NCI-H1048 (cell line): ENCODE measurements around the gene IGF2.

Experiments used
- DNase-seq: peaks from one replicate; lab custom pipeline; 2025; lab: John Stamatoyannopoulos, UW

The IGF2 gene

DNA sequence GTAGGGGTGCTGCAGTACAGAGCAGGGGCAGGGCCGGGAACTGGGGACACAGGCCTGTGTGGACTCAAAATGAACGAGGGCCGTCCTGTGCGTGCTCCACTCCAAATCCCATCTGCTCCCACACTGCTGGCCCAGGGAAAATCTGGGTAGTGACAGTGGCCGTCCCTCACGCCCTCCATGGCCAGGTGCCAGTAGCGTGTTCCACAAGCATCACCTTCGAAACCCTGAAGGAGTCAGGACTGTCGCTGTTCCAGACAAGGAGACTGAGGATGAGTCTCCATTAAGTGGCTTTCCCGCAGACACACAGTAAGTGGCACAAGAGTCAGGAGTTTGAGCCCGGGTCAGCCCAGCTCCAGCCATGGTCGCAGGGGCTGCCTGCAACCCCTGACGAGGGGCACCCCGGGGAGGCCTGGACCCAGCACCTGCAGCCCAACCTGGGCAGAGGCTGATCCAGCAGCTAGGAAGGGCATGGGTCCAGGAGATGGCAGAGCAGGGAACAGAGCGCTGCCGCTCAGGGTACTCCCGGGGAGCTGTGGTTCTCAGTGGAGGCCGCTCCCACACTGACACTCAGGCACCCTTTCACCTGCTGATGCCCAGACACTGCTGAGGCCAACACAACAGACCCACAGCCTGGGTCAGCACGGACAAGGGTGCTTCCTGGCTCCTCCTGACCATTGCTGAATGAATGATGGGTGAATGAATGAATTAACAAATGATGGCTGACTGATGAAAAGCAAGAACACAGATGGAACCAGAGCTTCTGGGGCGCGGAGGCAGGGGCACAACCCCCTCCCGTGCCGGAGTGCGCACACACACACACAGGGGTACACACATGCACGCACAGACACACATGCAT lies 35.3 kb downstream of the IGF2 start:
- DNase-seq: no peak

DNA sequence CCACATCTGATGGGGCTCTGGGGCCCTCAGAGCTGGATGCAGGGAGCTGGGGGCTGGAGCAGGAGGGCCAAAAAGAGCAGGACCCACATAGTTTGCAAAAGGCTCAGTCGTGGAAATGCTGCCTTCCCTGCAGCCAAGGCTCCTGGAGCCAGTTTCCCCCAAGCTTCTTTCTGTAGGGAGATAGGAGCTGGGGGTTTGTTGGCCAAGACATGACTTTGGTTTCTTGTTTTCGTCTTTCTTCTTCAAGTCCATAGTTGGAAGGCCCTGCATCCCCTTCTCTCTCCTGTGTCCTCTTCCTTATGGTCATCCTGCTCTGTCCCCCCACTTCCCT lies 36.3 kb downstream of the IGF2 start:
- DNase-seq: no peak

GRCh38 chr11:2102132-2102882 lies 36.9 kb downstream of the IGF2 start:
- DNase-seq: no peak

DNA sequence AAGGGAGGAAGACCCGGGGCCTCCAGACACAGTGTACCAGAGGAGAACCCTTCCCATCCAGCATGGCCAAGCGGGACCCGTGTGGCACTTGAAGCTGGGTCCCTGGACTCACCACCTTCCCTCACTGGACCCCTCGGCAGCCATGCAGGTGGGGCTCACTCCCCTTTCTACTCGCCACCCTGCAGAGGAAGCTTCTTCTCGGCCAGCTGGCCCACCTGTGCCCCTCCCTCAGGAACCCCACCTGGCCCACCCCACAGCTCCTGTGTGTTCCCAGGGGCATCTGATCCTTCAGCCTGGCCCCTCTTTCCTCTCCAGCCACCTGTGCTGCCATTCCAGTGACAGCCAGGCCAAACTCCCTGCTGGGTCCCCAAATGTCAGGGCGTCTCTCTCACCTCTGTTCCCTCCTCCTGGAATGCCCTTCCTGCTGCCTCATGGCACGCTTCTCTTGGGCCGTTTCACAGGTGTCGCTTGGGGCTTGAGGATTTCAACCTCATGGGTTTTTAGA lies 38.0 kb downstream of the IGF2 start:
- DNase-seq: no peak

DNA sequence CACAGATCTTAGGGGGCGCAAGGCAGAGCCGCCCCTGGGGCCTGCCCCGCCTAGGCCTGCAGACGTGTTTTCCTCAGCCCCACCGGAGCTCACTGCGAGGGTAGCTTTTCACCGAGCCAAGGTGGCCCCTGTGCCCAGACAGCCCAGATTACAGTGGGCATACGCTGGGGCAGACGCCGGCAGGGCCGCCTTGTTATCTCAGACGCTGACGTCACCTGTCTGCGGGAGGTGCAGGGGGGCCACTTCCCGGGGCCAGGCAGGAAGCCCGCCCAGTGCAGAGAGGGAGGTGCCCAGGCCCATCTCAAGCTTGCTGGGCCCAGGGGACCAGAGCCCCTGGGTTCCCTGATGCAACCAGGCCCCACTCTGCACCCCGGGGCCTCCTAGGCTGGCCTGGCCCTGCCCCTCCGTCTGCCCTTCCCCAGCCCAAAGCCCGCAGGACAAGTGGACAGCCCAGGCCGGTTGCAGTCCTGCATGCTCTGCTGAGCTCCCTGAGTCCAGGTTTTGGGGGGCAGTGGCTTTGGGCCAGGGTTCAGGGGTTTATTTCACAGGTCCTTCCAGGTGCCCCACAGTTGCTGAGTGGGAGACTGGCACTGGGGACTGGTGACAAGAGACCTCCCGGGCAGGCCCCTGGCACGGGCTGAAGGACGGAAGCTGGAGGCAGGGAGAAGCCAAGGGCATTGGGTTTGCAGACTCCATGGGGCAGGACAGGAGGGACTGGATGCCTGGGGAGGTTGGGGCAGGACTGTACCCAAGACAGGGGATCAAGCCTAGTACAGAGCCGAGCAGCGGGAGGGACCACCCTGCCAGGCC lies 38.6 kb downstream of the IGF2 start:
- DNase-seq: no peak

DNA sequence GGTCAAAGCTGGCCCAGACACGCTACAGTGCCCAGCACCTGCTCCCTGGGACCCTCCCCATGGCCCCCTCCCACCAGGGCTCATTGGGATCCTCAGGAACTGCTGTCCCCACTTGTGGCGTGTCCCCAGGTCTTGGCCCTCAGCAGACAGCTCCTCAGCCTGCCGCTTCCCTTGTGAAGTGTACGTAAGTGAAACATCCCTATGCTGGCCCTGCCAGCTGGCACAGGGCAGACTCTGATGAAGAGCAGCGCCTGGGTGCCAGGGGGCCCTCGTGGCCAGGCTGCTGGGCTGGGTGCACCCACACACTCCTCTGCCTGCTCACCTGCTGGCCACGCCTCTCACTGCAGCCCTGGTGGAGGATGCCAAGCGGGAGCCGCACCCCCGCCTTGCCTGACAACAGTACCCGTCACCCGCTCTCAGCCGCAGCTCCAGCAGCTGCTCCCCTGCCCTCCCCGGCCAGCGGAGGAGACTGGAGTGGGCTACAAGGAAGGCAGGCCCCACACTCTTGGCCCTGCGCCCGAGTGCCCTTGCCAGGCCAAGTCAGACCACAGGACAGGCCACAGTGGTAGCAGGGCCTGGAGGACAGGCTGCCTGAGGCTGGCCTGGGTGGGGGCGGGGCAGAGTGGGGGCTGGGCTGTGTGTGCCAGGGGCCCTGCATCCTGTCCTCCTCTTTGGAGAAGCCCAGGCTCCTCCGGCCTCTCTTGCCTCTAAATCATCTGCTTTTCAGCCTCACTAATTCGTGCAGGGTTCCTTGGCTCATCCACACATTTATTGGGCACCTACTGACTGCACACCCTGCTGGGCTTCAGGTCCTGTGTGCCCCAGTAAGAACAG lies 39.5 kb downstream of the IGF2 start:
- no peak for DNase-seq

GRCh38 chr11:2098691-2099515 lies 40.3 kb downstream of the IGF2 start:
- DNase-seq: no peak

DNA sequence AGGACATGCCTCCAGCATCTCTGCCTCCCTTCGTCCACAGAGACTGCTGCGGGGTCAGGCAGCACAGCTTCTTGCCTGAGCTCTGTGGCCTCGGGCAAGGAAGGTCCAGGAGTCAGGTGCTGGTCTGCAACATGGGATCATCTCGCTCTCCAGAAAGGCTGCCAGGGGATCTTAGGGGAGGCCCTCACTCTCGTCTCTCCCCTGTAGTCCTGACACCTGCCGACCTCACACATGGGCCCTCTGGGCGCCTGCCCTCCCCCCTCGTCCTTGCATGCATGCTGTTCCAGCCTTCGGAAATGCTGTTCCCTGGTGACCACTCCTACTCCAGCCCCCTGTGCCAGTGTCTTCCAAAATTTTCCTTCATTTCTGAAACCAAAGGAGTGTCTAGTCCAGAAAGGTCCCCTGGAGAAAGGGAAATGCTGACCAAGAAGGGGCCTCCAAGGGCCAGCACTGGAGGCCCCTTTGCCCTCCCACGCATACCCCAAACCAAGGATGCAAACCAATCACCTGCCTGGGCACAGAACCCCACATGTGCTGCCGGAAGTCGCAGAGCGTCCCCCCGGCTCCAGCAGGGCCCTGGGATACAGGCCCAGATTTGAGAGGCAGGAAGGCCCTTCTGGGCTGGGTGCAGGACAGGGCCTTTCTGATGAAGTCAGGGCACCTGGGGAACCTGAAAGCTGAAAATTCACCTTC lies 41.0 kb downstream of the IGF2 start:
- no peak for DNase-seq

DNA sequence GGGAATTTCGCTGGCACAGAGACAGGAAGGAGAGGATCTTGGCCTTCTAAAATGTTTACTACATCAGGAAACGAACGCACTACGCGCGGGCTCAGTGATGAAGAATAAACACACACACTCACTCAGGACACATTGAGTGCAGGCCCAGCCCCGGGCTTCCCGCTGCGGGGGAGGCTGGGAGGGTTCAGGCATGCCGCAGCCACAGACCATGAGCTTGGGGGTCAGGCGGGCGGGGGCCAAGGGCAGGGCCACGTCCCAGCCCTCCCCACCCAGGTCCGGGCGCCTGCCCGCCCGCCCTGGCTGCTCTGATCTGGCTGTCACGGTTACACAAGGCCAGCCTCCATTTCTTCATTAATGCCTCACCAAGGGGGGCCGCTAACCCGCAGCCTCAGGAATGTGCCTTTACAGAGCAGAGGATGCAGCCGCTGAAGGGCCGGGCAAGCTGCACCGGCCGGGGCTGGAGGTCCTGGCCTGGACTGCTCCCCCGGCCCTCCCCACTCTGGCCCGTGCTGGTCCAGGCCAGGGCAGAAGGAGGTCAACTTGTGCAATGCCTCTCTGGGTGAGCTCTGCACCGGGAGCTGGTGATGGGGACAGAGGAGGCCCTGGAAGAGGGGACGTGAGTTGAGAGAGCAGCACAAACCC lies 41.7 kb downstream of the IGF2 start:
- DNase-seq: no peak

DNA sequence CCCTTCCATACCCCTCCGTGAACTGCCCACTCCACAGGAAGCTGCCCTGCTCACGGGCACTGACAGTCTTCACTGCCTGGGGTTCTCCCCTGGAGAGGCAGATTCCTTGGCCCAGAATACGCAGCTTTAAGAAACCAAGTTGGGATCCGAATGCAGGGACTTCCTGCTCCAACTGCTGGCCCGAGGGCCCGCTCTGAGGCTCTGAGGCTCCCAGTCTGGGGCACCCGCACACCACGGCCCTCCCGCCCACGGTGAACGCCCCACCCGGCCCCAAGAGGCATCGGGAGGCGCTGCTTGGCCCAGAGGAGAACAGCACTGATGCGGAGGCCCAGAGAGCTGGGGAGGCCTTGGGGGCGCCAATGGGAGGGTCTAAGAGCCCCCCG lies 42.3 kb downstream of the IGF2 start:
- no peak for DNase-seq

- DNase-seq: no peak
These were observed 42.9 kb downstream of the IGF2 start for GRCh38 chr11:2096011-2096918.

DNA sequence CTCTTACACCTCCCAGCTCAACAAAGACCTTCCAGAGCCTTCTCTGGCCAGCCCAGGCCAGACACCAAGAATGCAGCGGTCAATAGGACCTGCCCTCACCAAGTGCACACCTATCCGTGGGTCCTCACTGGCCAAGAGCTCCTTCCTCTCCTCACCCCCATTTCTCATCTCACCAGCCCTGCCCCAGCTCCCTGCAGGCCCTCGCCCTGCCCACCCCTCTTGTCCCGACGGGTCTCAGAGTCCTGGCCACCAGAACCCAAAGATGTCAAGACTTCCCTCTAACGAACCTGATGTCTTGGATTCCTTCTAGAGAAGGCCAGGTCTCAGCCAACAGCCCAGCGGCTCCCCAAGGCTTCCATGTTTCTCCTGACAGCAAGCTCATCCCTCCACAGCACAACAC lies 43.6 kb downstream of the IGF2 start:
- no peak for DNase-seq

GRCh38 chr11:2095198-2095520 lies 44.0 kb downstream of the IGF2 start:
- no peak for DNase-seq

DNA sequence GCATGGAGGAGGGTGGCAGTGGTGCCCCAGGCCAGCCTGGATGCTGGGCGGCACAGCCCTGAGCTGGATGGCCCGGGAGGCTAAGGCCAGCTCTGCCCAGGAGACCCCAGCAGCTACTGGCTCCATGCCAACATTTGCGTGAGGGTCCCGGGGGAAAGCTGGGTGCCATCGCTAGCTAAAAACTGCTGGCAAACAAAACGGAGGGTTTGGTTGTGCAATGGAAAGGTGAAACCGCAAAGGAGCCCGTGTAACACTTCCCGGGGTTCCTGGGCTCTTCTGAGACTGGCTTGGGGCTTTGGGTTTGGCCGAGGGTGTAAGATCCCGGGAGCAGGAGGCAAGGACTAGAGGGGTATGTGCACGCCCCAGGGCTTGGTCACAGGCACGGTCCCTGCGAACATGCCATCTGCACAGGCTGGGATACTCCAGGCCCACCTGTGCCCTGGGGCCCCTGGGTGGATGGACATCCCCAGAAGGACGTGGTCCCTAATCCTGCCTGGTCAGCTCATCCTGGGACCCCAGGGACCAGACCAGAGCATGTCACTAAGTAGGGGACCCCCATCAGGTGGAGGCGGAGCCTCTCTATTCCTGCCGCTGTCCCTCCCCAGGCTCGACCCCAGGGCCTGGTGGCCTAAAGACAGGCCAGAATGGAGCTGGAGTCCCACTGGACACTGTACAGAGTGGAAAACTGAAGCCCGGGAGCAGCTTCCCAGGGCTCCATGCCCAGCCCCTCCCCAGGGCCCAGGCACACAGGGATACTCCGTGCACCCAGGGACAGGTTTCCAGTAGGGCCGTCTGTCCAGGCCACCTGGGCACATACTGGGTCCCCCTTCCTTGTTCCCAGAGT lies 44.6 kb downstream of the IGF2 start:
- DNase-seq: no peak

DNA sequence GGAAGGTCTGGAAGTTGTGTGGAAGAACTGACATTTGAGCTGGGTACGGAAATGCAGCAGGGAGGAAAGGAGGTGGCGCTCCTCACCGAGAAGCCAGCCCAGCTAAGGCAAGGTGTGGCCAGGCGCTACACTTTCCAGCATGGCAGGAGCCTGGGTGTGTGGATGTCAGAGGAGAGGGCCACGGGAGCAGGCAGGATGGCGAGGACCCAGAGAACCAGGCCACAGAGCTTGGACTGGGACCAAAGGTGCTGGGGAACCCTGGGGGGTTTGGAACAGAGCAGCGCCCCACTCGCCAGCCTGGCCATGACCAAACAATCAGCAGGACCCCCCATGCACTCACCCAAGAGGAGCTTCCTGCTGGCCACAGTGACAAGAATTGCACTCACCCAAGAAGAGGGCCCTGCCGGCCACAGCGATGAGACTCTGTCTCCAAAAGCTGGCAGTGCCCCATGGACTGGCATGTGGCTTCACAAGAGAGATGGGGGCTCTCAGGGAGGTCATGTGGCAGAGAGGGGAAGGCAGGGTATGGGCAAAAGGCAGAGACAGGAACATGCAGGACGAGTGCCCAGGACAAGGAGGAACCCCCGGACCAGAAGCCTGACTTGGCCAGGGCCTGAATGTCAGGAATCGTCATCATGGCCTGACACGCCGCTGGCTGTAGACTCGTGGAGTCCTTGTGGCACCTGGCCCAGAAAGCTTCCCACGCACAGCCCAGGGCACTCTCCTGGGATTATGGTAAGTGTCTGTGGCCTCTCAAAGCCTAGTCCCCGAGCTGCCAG lies 45.4 kb downstream of the IGF2 start:
- no peak for DNase-seq

DNA sequence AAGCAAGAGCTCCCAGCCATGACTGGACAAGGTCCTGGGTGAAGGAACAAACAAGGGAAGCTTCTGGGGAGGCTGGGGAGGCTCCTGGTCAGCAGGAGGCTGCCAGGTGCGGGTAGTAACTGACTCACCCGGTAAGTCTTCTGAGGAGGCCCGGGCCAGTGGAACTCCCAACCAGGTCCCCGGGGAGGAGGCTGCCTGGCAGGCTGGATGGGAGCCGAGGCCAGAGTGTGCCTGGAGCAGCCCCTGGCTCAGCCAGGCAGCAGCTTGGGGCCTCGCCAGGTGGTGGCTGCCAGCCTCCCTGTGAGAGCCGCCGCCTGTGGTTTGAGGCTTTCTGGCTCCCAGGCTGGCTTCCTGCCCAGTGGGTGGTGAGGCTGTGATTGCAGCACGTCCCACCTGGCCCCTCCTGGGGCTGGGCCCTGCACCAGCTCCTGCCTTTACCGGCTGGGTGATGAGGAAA lies 46.2 kb downstream of the IGF2 start:
- DNase-seq: no peak

GRCh38 chr11:2092464-2092910 lies 46.7 kb downstream of the IGF2 start:
- no peak for DNase-seq
